ENCODE results near the gene GOLGB1. TPM values are rescaled to one million over a fixed set of nuclear protein-coding genes. Genes with fewer than 3 reads are reported as not detected.

The GOLGB1 gene
- total and polyA plus RNA-seq, 2 experiments from 2014 or later, result 40.2 to 70.2 TPM

GRCh38 chr3:121649645-121650044 is 99.9 kb downstream of the GOLGB1 start:
- H3K4me2 ChIP-seq, result no peak overlapping the region
- H3K9me3 ChIP-seq (ENCODE audit: low read depth), result no peaks in the 10 kb centered on the region
- no peak overlapping the region for H2AFZ ChIP-seq
- H3K79me2 ChIP-seq, result no peaks in the 10 kb centered on the region
- TF ChIP-seq EZH2phosphoT487 (IDR thresholded peaks at IDR 0.05; ENCODE audit: low read depth, severe bottlenecking, unreplicated experiment) (no peak), CTCF (IDR thresholded peaks at IDR 0.05; ENCODE audit: poor library complexity) (no peak), EZH2 (IDR thresholded peaks at IDR 0.05; ENCODE audit: borderline replicate concordance) (no peak)
- H3K27ac ChIP-seq, result no peak overlapping the region
- H4K20me1 ChIP-seq (ENCODE audit: insufficient read depth, poor library complexity, severe bottlenecking), result no peaks in the 10 kb centered on the region
- no peak for DNase-seq (ENCODE audit: low spot score)
- no peaks in the 10 kb centered on the region for H3K27me3 ChIP-seq
- no peaks in the 10 kb centered on the region for H3K4me1 ChIP-seq (ENCODE audit: insufficient read depth)
- H3K4me3 ChIP-seq, result no peak overlapping the region
- no peaks in the 10 kb centered on the region for H3K9me2 ChIP-seq (replicated peaks; ENCODE audit: insufficient read depth)
- H3K36me3 ChIP-seq (replicated peaks; ENCODE audit: insufficient read depth, low read depth), result no peaks in the 10 kb centered on the region

DNA sequence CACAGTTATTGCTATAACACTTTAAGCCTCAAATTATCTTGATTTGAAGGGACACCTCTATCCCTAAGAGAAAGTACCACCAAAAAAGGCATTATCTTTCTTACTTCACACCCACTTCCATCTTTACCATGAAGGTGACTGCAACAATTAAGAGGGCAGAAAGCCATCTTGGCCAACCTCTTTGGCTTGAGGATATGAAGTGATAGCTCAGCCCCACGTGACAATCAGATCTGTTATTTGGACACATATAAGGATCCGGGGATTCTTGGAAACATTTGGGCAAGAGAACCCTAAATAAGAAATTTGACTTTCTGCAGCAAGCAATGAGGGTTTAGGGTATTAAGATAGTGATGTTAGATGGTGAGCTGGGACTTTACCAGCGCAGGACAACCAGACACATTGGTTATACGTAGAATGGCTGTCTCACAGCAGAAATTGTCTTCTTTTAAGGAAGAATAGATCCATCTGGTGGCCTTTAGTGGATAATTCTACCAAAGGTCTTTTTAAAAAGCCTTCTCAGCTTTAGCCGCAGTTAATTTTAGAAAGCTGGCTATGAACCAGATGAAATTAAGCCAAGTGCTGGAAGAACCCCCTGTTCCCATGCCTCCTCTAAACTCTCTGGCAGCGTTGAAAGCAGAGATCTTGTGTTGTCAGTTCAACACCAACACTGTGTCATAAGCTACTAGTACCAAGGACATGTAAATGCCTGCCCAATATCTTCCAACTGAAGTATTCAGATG is 101.2 kb downstream of the GOLGB1 start:
- no peak for DNase-seq (ENCODE audit: low spot score)
- TF ChIP-seq EZH2phosphoT487 (IDR thresholded peaks at IDR 0.05; ENCODE audit: low read depth, severe bottlenecking, unreplicated experiment), result no peak
- TF ChIP-seq CTCF (IDR thresholded peaks at IDR 0.05; ENCODE audit: poor library complexity), result no peak
- no peak for TF ChIP-seq EZH2 (IDR thresholded peaks at IDR 0.05; ENCODE audit: borderline replicate concordance)

DNA sequence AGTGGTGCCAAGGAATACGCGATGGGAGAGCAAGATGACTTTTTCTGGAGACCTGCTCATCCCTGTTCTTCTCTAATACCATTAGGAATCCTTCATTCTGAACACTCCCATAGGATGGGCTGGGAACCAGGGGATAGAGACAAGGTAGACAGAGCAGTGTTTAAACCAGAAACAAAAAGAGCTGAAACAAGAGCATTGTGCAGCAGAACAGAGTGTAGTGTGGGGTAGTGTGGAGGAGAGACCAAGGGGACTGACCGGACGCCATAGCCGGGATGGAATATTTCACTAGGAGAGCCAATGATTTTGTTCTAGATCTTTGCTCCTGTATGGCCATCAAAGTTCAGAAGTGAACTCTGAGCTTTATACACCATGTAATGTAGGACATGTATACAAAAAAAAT is 104.5 kb downstream of the GOLGB1 start:
- no peak overlapping the region for H3K4me2 ChIP-seq
- H2AFZ ChIP-seq, result no peak overlapping the region
- H3K9me2 ChIP-seq (replicated peaks; ENCODE audit: insufficient read depth), result no peaks in the 10 kb centered on the region
- DNase-seq (ENCODE audit: low spot score), result no peak
- no peaks in the 10 kb centered on the region for H4K20me1 ChIP-seq (ENCODE audit: insufficient read depth, poor library complexity, severe bottlenecking)
- 94% methylated on average over 5 of the region's 5 CpGs for WGBS (ENCODE audit: low lambda C conversion rate, missing lambda C conversion rate)
- TF ChIP-seq CTCF (IDR thresholded peaks at IDR 0.05; ENCODE audit: poor library complexity) (no peak), EZH2 (IDR thresholded peaks at IDR 0.05; ENCODE audit: borderline replicate concordance) (no peak), EZH2phosphoT487 (IDR thresholded peaks at IDR 0.05; ENCODE audit: low read depth, severe bottlenecking, unreplicated experiment) (no peak)
- no peaks in the 10 kb centered on the region for H3K27me3 ChIP-seq
- H3K4me1 ChIP-seq (ENCODE audit: insufficient read depth), result no peaks in the 10 kb centered on the region
- no peak overlapping the region for H3K27ac ChIP-seq
- H3K4me3 ChIP-seq, result no peak overlapping the region
- no peaks in the 10 kb centered on the region for H3K9me3 ChIP-seq (ENCODE audit: low read depth)
- H3K36me3 ChIP-seq (replicated peaks; ENCODE audit: insufficient read depth, low read depth), result no peaks in the 10 kb centered on the region
- H3K79me2 ChIP-seq, result no peaks in the 10 kb centered on the region

More for the DNA sequence above, 101.2 kb downstream of the GOLGB1 start:
- Histone ChIP-seq H3K4me1 (ENCODE audit: insufficient read depth) (no peaks in the 10 kb centered on the region), H3K36me3 (replicated peaks; ENCODE audit: insufficient read depth, low read depth) (no peaks in the 10 kb centered on the region), H3K4me2 (no peak overlapping the region), H4K20me1 (ENCODE audit: insufficient read depth, poor library complexity, severe bottlenecking) (no peaks in the 10 kb centered on the region), H3K4me3 (no peak overlapping the region), H3K9me3 (ENCODE audit: low read depth) (no peaks in the 10 kb centered on the region), H3K79me2 (no peaks in the 10 kb centered on the region), H3K27ac (no peak overlapping the region), H3K9me2 (replicated peaks; ENCODE audit: insufficient read depth) (no peaks in the 10 kb centered on the region), H2AFZ (no peak overlapping the region), H3K27me3 (no peaks in the 10 kb centered on the region)
- 85% methylated on average over 6 of the region's 6 CpGs for WGBS (ENCODE audit: low lambda C conversion rate, missing lambda C conversion rate)
